ENCODE measurements around the gene USH2A. TPM values are rescaled to one million over a fixed set of nuclear protein-coding genes. Genes with fewer than 3 reads are reported as not detected.
"Not testable (repeated sequence)": the region's sequence is repeated elsewhere in the genome, so short reads cannot be mapped to it uniquely, and the experiment has no call there.

USH2A gene
- total RNA-seq, 6 donors from 2014 or later: under 0.01 to 0.11 TPM; not detected in 4

DNA sequence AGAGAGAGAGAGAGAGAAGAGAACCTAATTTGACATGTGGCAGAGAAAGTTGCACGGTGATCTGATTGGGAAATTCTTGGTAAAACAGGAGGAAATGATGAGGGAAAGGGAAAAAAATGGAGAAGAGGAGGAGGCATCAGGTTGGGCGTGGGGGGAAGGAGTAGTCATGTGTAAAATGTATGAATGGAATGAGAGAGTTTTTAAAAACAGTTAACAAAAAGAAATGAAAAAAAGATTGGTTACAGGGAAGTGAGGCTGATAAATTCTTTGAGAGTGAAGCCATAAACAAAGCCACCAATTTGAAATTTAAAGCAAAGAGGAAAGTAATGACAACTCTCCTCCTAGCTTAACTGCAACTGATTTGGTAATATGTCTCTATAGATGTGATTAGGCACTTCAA is 409.2 kb downstream of the USH2A start:
- Histone ChIP-seq H3K4me3 (no peak overlapping the region), H3K9me3 (no peaks in the 10 kb centered on the region), H3K4me1 (no peaks in the 10 kb centered on the region), H3K36me3 (no peaks in the 10 kb centered on the region), H3K27ac (no peak overlapping the region), H3K27me3 (no peaks in the 10 kb centered on the region)
- no peak for DNase-seq
- no peak for TF ChIP-seq EP300 (IDR thresholded peaks at IDR 0.05)
- TF ChIP-seq CTCF (IDR thresholded peaks at IDR 0.05): no peak
- no peak for TF ChIP-seq POLR2A (IDR thresholded peaks at IDR 0.05)
- TF ChIP-seq POLR2AphosphoS5 (IDR thresholded peaks at IDR 0.05): no peak
- whole genome bisulfite sequencing, 2 donors: 37 to 39% methylated on average over 2 of the region's 2 CpGs
- no peak for ATAC-seq (ENCODE audit: low FRiP score in 2 of 2)

DNA sequence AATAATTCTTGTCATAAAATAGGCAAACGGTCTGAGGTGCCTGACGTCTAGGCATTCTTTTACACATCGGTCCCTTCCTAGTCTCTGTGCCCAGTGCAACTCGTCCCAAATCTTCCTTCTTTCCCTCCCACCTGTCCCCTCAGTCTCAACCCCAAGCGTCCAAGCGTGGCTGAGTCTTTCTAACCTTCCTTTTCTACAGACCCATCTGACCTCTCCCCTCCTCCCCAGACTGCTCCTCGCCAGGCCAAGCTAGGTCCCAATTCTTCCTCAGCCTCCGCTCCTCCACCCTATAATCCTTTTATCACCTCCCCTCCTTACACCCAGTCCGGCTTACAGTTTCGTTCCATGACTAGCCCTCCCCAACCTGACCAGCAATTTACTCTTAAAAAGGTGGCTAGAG is 413.8 kb downstream of the USH2A start:
- not testable (repeated sequence) for H3K4me3 ChIP-seq; H3K9me3 ChIP-seq; H3K27ac ChIP-seq; H3K36me3 ChIP-seq; H3K27me3 ChIP-seq; DNase-seq; ATAC-seq (ENCODE audit: low FRiP score in 2 of 2); H3K4me1 ChIP-seq
- WGBS, 2 donors: 72 to 76% methylated on average over 10 of the region's 10 CpGs

GRCh38 chr1:216005916-216006315 is 417.3 kb downstream of the USH2A start:
- no peaks in the 10 kb centered on the region for H3K27me3 ChIP-seq
- 92 to 96% methylated on average over 2 of the region's 2 CpGs for WGBS, 2 donors

DNA sequence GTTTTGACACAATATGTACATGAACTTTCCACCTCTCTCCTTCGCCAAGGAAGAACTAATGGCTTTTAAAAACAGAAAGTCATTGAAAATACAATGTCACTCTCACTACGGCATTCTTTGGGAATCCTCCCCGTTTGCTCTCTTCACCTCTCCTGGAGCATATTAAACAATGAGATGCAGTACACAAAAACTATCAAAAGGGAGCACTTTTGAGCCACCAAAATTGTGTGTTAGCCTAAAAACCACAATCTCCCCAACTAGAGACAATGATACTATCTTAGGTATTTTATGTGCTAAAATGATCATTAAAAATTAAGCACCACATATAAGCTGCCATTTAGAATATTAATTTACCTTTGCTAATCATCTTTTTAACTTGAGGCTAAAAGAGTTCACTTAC is 430.6 kb downstream of the USH2A start:
- Histone ChIP-seq H3K27me3 (no peaks in the 10 kb centered on the region), H3K4me1 (no peaks in the 10 kb centered on the region), H3K27ac (no peak overlapping the region), H3K9me3 (no peaks in the 10 kb centered on the region), H3K36me3 (no peaks in the 10 kb centered on the region), H3K4me3 (no peak overlapping the region)
- TF ChIP-seq POLR2AphosphoS5 (IDR thresholded peaks at IDR 0.05) (no peak), CTCF (IDR thresholded peaks at IDR 0.05) (peak in 1 of 6 experiments; percentile 14)
- DNase-seq: no peak
- peak in 1 of 2 donors; percentile 49 for ATAC-seq (ENCODE audit: low FRiP score in 2 of 2)
- 8 to 18% methylated on average over 3 of the region's 3 CpGs for WGBS, 2 donors

More at GRCh38 chr1:216005916-216006315, 417.3 kb downstream of the USH2A start:
- no peak for TF ChIP-seq POLR2A (IDR thresholded peaks at IDR 0.05)
- TF ChIP-seq EP300 (IDR thresholded peaks at IDR 0.05): no peak
- TF ChIP-seq CTCF (IDR thresholded peaks at IDR 0.05): no peak
- no peak for TF ChIP-seq POLR2AphosphoS5 (IDR thresholded peaks at IDR 0.05)
- Histone ChIP-seq H3K4me3 (no peak overlapping the region), H3K9me3 (no peaks in the 10 kb centered on the region), H3K27ac (no peak overlapping the region), H3K4me1 (peaks cover 0 to 4% (median 0%) of the 10 kb centered on the region in 4 donors), H3K36me3 (no peaks in the 10 kb centered on the region)
- no peak for ATAC-seq (ENCODE audit: low FRiP score in 2 of 2)
- DNase-seq: no peak

- no peaks in the 10 kb centered on the region for H3K36me3 ChIP-seq
- DNase-seq (no peak), ATAC-seq (ENCODE audit: low FRiP score in 2 of 2) (no peak)
- no peak for TF ChIP-seq POLR2A (IDR thresholded peaks at IDR 0.05)
- no peak for TF ChIP-seq CTCF (IDR thresholded peaks at IDR 0.05)
- no peaks in the 10 kb centered on the region for H3K4me1 ChIP-seq
- H3K9me3 ChIP-seq: no peaks in the 10 kb centered on the region
- no peak overlapping the region for H3K4me3 ChIP-seq
- no peak overlapping the region for H3K27ac ChIP-seq
- 81 to 82% methylated on average over 7 of the region's 7 CpGs for WGBS, 2 donors
- no peaks in the 10 kb centered on the region for H3K27me3 ChIP-seq
Measured at GRCh38 chr1:215987092-215987875, 436.0 kb downstream of the USH2A start.
